Aorta (tissue), 5 donors: ENCODE results near the gene SEC24D. TPM values are rescaled to one million over a fixed set of nuclear protein-coding genes. Genes with fewer than 3 reads are reported as not detected.

Experiments
- ATAC-seq: fragments of 200-7000 bp; cut with Tn5 transposase; one replicate; pipeline ENCODE4 v1.9.1; 2022; ENCODE audit warnings: moderate library complexity; ENCODE audit not compliant: low FRiP score
- DNase-seq, 2 donors: peaks; one replicate each; pipeline ENCODE4 v3.0.0-alpha.2; 2020
- H3K27ac ChIP-seq, 2 donors: one replicate each; pipeline ENCODE4 v1.5.1; 2013; ENCODE audit warnings: low read length in 2 of 2, mild to moderate bottlenecking in 2 of 2, moderate library complexity in 2 of 2, control low read depth in 1 of 2, inconsistent platforms in 1 of 2, low read depth in 1 of 2
- H3K27me3 ChIP-seq, 2 donors: one replicate each; pipeline ENCODE4 v1.6.1; 2013; ENCODE audit warnings: control low read depth in 1 of 2, low read length in 1 of 2, mild to moderate bottlenecking in 1 of 2, moderate library complexity in 1 of 2; ENCODE audit not compliant: insufficient read depth in 2 of 2, control insufficient read depth in 1 of 2
- H3K36me3 ChIP-seq, 2 donors: one replicate each; pipeline ENCODE4 v1.6.1; 2013; ENCODE audit warnings: control low read depth in 1 of 2, low read length in 1 of 2, mild to moderate bottlenecking in 1 of 2; ENCODE audit not compliant: insufficient read depth in 2 of 2, control insufficient read depth in 1 of 2
- H3K4me1 ChIP-seq, 2 donors: one replicate each; pipeline ENCODE4 v1.6.1; 2013; ENCODE audit warnings: low read length in 2 of 2, control low read depth in 1 of 2, mild to moderate bottlenecking in 1 of 2, moderate library complexity in 1 of 2; ENCODE audit not compliant: insufficient read depth in 2 of 2, control insufficient read depth in 1 of 2
- H3K4me3 ChIP-seq, 2 donors: one replicate each; pipeline ENCODE4 v1.5.1; 2013; ENCODE audit warnings: low read length in 2 of 2, control low read depth in 1 of 2, mild to moderate bottlenecking in 1 of 2
- H3K9me3 ChIP-seq: one replicate; pipeline ENCODE4 v1.6.1; 2013; ENCODE audit warnings: mild to moderate bottlenecking, low read length; ENCODE audit not compliant: control insufficient read depth
- WGBS, 2 donors: extraction: QIAGEN DNeasy Blood & Tissue Kit; methylation state at CpG; one replicate each; pipeline ENCODE4 v1.1.7; 2013; 5-methylcytosine and 5-hydroxymethylcytosine counted together
- intact Hi-C, 2 donors: fragments of 100-400 bp; cut with DNase I; formaldehyde crosslinking; loops; one replicate each; pipeline versions ENCODE4 v1.14.2 to v1.15.0; 2022
- polyA plus RNA-seq, 2 donors: library from polyadenylated mRNA; stranded (reverse); fragments of 200-250 nt; gene quantifications; one replicate each; pipeline ENCODE4 v1.2.3, GENCODE V29; 2013
- total RNA-seq, 2 donors: library from RNA; stranded (reverse); fragmentation: NEBNext Ultra II Directional; extraction: Animal tissue kit (Norgen Biotek cat#: 25700); gene quantifications; one replicate each; pipeline ENCODE4 v1.2.1, GENCODE V29; 2021
- donor health status: healthy with polysubstance abuse.
- donor health status: Bipolar disorder and iron deficiency.
- donor health status: DM: no; HTN: no; CAD: no.
- donor health status: DM: no; HTN: no; CAD: no.
- donor health status: DM: yes; HTN: yes; CAD: no.

The SEC24D gene
- total and polyA plus RNA-seq, 4 donors: 25.3 to 127 (median 78.3) TPM

DNA sequence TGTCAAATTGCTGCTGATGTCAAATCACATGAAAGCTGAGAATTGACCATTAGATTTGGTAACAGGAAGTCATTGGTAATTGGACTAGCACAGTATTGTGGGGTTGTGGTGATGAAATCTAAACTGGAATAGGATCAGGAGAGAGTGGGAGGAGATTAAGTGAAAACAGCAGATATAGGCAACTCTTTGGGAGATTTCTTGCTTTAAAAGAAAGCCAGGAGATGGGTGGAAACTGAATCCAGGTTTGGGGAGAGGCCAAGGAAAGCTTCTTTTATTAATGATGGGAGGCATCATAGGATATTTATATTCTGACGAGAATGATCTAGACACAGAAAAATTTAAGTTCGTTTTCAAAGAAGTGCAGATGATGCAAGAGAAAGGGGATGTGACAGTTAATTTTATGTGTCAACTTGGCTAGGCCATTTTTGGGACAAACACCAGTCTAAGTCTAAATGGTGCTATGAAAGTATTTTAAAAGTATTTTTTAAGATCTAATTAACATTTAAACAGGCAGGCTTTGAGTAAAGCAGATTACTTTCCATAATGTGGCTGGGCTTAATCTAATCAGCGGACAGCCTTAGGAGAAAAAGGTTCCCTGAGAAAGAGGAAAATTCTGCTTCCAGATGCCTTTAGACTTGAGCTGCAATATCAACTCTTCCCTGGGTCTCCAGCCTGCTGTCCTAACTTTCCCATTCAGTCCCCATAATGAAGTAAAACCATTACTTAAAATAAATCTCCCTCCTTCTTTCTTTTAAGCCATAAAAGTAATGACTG, 24.7 kb downstream of the SEC24D start:
- Histone ChIP-seq H3K36me3 (peaks cover 14 to 23% of the 10 kb centered on the region in 2 donors), H3K4me1 (peaks cover 0 to 4% of the 10 kb centered on the region in 2 donors), H3K9me3 (no peaks in the 10 kb centered on the region), H3K4me3 (no peak overlapping the region), H3K27ac (no peak overlapping the region), H3K27me3 (no peaks in the 10 kb centered on the region)
- DNase-seq: no peak
- 34 to 43% methylated on average over 3 of the region's 3 CpGs for WGBS, 2 donors
- intact Hi-C loops: no loop called here
- peak; percentile 74 for ATAC-seq

DNA sequence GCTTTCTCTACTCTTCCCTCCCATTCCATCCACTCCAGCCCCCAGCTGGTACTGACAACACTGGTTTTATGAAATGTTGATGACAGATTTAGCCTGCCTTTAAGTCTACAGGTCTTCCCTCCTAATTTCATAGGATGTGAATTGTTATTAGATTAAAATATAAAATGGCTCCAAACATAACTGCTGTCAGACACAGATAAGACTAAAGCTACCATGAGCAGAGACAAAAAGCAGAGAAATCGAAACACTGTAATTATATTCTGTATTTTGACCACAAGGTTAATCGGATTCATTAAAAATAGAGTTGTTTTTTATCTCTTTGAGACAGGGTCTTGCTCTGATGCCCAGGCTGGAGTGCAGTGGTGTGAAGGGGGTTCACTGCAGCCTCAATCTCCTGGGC, 28.3 kb downstream of the SEC24D start:
- Histone ChIP-seq H3K4me3 (no peak overlapping the region), H3K36me3 (peaks cover 4 to 15% of the 10 kb centered on the region in 2 donors), H3K27me3 (no peaks in the 10 kb centered on the region), H3K9me3 (no peaks in the 10 kb centered on the region), H3K27ac (no peak overlapping the region), H3K4me1 (peaks cover 3 to 4% of the 10 kb centered on the region in 2 donors)
- WGBS, 2 donors: 81 to 83% methylated on average over 2 of the region's 2 CpGs
- DNase-seq: no peak
- ATAC-seq: no peak
- intact Hi-C loops: no loop called here

DNA sequence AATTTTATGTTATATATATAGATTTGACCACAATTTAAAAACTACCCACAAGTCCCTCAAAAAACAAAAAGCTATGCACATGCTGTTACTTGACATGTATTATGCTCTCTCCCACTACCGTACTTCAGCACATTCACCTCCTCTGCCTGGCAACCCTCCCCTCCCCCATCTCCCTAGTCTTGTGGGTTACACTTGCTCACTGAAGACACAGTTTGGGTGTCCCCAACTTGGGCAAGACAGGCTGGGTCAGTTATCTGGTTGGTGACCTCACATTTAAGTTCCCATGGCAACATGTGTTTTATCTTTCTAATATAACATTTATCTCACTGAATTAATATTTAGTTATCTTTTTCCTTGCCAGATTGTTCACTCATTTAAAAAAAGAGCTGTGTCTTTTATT, 32.7 kb downstream of the SEC24D start:
- H3K36me3 ChIP-seq: peaks cover 10 to 12% of the 10 kb centered on the region in 2 donors

DNA sequence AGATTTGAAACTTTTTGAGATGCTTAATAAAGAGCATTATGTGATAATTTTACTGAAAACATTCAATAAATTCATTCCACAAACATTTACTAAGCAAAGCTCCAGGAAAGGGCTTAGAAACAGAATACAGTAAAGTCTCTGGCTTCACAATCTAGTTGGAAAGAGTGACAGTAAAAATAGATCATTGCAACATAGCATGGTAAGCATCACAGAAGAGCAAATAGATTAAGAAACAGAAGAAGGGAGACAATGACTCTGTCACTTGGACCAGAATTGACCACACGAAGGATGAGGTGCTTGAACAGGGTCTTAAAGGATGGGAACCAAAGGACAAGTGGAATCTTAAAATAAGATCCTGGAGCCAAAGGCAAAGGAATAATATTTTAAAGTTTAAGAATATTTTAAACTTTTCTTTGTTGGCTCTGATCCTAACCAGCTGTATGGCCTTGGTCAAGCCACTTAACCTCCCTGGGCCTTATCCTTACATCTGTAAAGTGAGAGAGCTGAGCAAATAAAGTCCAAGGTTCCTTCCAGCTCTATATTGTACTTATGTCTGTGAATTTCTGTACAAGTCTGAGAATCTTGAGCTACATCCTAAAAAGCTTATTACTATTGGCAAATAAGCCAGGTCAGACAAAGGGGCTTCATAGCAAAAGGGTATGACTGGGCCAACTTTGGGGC, 33.9 kb downstream of the SEC24D start:
- WGBS, 2 donors: 73 to 77% methylated on average over 1 of the region's 1 CpG

More for the DNA sequence above, 32.7 kb downstream of the SEC24D start:
- Histone ChIP-seq H3K4me3 (no peak overlapping the region), H3K27me3 (no peaks in the 10 kb centered on the region), H3K9me3 (no peaks in the 10 kb centered on the region), H3K4me1 (peaks cover 0 to 3% of the 10 kb centered on the region in 2 donors), H3K27ac (no peak overlapping the region)
- DNase-seq (no peak), ATAC-seq (peak; percentile 55)
- intact Hi-C loops: no loop called here
- 21 to 27% methylated on average over 1 of the region's 1 CpG for WGBS, 2 donors

DNA sequence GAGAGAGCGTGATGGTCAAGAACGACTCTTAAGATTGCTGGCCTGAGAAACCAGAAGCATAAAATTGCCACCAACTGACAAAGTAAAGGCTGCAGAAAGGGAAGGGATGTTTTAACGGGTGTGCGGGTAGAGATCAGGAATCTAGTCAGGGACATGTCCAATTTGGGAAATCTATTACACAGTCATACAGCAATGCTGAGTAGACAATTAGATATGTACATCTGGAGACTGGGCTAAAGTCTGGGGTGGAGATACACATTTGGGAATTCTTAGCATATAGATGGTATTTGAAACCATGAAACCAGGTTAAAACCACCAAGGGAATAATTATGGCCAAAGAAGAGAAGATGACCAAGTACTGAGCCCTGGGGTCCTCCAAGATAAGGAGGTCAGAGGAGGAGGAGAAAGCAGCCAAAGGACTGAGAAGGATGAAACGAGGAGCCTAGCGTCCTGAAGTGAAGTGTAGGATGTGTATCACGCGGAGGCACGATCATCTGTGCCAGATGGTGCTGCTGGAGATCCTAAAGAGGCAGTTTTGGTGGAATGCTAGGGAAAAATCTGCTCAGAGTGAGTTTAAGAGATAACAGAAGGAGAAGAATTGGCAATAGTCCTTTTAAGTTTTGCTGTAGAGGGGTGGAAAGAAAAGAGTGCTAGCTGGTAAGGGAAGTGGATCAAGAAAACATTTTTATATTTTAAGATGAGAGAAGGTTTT, 36.5 kb downstream of the SEC24D start:
- Histone ChIP-seq H3K36me3 (peaks cover 13 to 17% of the 10 kb centered on the region in 2 donors), H3K27me3 (no peaks in the 10 kb centered on the region), H3K9me3 (no peaks in the 10 kb centered on the region), H3K4me1 (no peaks in the 10 kb centered on the region), H3K4me3 (no peak overlapping the region), H3K27ac (no peak overlapping the region)
- intact Hi-C loops: loop anchor here in 1 of 2 donors (10.0 kb wide), 1 partner anchor 65 kb away; no protein-coding TSS in a partner anchor
- ATAC-seq: no peak
- no peak for DNase-seq
- 63 to 69% methylated on average over 9 of the region's 9 CpGs for WGBS, 2 donors

More for the DNA sequence above, 33.9 kb downstream of the SEC24D start:
- H3K27me3 ChIP-seq: no peaks in the 10 kb centered on the region
- H3K4me1 ChIP-seq: peaks cover 0 to 3% of the 10 kb centered on the region in 2 donors
- ATAC-seq (no peak), DNase-seq (no peak)
- no peaks in the 10 kb centered on the region for H3K9me3 ChIP-seq
- H3K4me3 ChIP-seq: no peak overlapping the region
- H3K36me3 ChIP-seq: peaks cover 10 to 12% of the 10 kb centered on the region in 2 donors
- no peak overlapping the region for H3K27ac ChIP-seq
- intact Hi-C loops: no loop called here

DNA sequence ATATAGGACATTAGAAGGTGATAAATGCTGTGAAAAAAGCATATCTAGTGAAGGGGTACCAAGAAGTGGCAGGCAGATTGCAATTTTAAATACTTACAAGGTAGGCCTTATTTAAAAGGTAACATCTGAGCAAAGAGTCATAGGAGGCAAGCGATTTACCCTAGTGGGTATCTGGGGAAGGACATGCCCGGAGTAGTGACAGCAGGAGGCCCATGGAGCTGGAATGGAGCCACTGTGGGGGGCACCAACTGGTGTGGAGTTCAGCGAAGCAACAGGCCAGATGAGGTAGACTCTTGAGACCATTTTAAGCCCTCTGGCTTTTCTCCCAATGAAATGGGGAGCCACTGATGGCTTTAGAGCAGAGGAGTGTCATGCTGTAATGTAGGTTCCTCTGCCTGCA, 37.3 kb downstream of the SEC24D start:
- ATAC-seq: no peak

DNA sequence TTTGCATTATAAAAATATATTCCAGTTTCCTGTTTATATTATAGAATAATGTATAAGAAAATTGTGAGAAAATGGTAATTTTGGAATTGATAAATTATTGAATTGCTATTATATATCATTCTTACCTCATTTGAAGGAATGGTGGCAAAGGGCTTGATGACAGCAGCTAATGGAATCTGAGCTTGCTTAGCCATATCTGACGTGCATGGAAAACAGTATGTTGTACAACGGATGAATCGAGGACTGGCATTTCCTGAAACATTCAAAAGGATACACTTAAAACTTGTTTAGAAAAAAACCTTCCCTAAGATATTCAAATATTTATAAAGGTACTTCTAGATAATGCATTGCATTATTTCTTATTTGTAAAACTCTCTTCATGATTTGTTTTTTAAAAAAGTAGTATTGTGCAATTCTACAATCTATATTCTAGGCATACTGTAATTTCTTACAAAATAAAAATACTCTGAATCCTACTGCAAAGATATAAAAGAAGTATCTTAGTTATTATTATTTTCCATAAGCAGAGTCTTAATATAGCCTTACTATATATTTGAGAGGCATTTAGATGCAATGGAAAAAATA, 38.3 kb downstream of the SEC24D start:
- H3K9me3 ChIP-seq: no peaks in the 10 kb centered on the region
- no peaks in the 10 kb centered on the region for H3K27me3 ChIP-seq
- no peak for DNase-seq
- peaks cover 13 to 16% of the 10 kb centered on the region in 2 donors for H3K36me3 ChIP-seq
- H3K4me3 ChIP-seq: no peak overlapping the region
- no peak overlapping the region for H3K27ac ChIP-seq
- H3K4me1 ChIP-seq: no peaks in the 10 kb centered on the region
- ATAC-seq: no peak
- 40 to 42% methylated on average over 3 of the region's 3 CpGs for WGBS, 2 donors
- intact Hi-C loops: loop anchor here in 1 of 2 donors (10.0 kb wide), 1 partner anchor 63 kb away; no protein-coding TSS in a partner anchor

More for the DNA sequence above, 37.3 kb downstream of the SEC24D start:
- H3K4me3 ChIP-seq: no peak overlapping the region
- peaks cover 13 to 17% of the 10 kb centered on the region in 2 donors for H3K36me3 ChIP-seq
- intact Hi-C loops: loop anchor here in 1 of 2 donors (10.0 kb wide), 1 partner anchor 64 kb away; no protein-coding TSS in a partner anchor
- H3K27me3 ChIP-seq: no peaks in the 10 kb centered on the region
- no peaks in the 10 kb centered on the region for H3K4me1 ChIP-seq
- 88 to 90% methylated on average over 3 of the region's 3 CpGs for WGBS, 2 donors
- no peak overlapping the region for H3K27ac ChIP-seq
- no peaks in the 10 kb centered on the region for H3K9me3 ChIP-seq
- no peak for DNase-seq
